B cell (primary cell): ENCODE results near the gene HIC1. TPM values are rescaled to one million over a fixed set of nuclear protein-coding genes. Genes with fewer than 3 reads are reported as not detected.

Source experiments
- ATAC-seq: fragments of 200-7000 bp; cut with Tn5 transposase; one replicate; pipeline ENCODE4 v1.10.0; 2021; ENCODE audit warnings: low read depth, mild to moderate bottlenecking, moderate number of reproducible peaks, moderate library complexity
- CTCF ChIA-PET: fragments of 350-600 bp; sonication (Branson Sonifier 250); formaldehyde crosslinking; loops from one replicate; lab custom pipeline; 2021; ENCODE audit warnings: antibody characterized with exemption, inconsistent platforms; lab: Charles Lee
- POLR2A ChIA-PET: fragments of 350-600 bp; sonication (Branson Sonifier 250); formaldehyde crosslinking; loops from one replicate; lab custom pipeline; 2021; ENCODE audit warnings: antibody characterized with exemption; lab: Charles Lee
- DNase-seq: peaks from one replicate; pipeline ENCODE4 v3.0.0; 2013
- H2AFZ ChIP-seq: 2 replicates; pipeline ENCODE4 v1.6.1; 2012; ENCODE audit warnings: mild to moderate bottlenecking, low read depth, low read length; ENCODE audit not compliant: insufficient read depth, poor library complexity, severe bottlenecking
- H3K27ac ChIP-seq, 2 donors: 1 replicate in 1 of 2; 2 replicates in 1 of 2; pipeline ENCODE4 v1.5.1; 2012 to 2013; ENCODE audit warnings: low read length in 2 of 2, mild to moderate bottlenecking in 2 of 2, moderate library complexity in 1 of 2
- H3K27me3 ChIP-seq, 4 experiments: fragments of 200-600 bp in 1 of 4; sonication (generic) in 1 of 4; replicated peaks in 1 of 4; 1 replicate in 2 of 4; 2 replicates in 2 of 4; pipeline versions ENCODE4 v1.6.1 to v1.7.0; 2013 to 2016; ENCODE audit warnings: low read length in 3 of 4, mild to moderate bottlenecking in 2 of 4, mixed read lengths in 1 of 4, moderate library complexity in 1 of 4; ENCODE audit not compliant: insufficient read depth in 4 of 4, control insufficient read depth in 3 of 4; ENCODE audit errors: control extremely low read depth in 1 of 4
- H3K36me3 ChIP-seq, 2 experiments: replicated peaks in 1 of 2; 1 replicate in 1 of 2; 2 replicates in 1 of 2; pipeline versions ENCODE4 v1.6.1 to v1.7.1; 2013; ENCODE audit warnings: low read length in 1 of 2; ENCODE audit not compliant: insufficient read depth in 2 of 2, control insufficient read depth in 1 of 2; ENCODE audit errors: control extremely low read depth in 1 of 2, extremely low read depth in 1 of 2
- H3K4me1 ChIP-seq, 2 donors: fragments of 200-600 bp in 1 of 2; sonication (generic) in 1 of 2; 1 replicate in 1 of 2; 2 replicates in 1 of 2; pipeline versions ENCODE4 v1.5.1 to v1.6.1; 2013 to 2017; ENCODE audit warnings: low read length in 2 of 2; ENCODE audit not compliant: control insufficient read depth in 2 of 2, insufficient read depth in 2 of 2
- H3K4me2 ChIP-seq: replicated peaks from 2 replicates; pipeline ENCODE3; 2012; ENCODE audit warnings: mild to moderate bottlenecking, low read depth, low read length; ENCODE audit not compliant: poor library complexity, severe bottlenecking
- H3K4me3 ChIP-seq, 5 experiments: fragments of 200-600 bp in 1 of 5; sonication (generic) in 1 of 5; 1 replicate in 3 of 5; 2 replicates in 2 of 5; pipeline versions ENCODE4 v1.5.1 to v1.7.0; 2011 to 2016; ENCODE audit warnings: low read length in 4 of 5, mild to moderate bottlenecking in 4 of 5, low read depth in 2 of 5, control low read depth in 1 of 5, moderate library complexity in 1 of 5; ENCODE audit not compliant: insufficient read depth in 1 of 5; ENCODE audit errors: control extremely low read depth in 1 of 5, extremely low read depth in 1 of 5
- H3K79me2 ChIP-seq: fragments of 200-600 bp; sonication (generic); one replicate; pipeline ENCODE4 v1.6.0; 2016; ENCODE audit warnings: low read length; ENCODE audit not compliant: control insufficient read depth, insufficient read depth
- H3K9ac ChIP-seq: fragments of 200-600 bp; sonication (generic); 2 replicates; pipeline ENCODE4 v1.6.1; 2017; ENCODE audit warnings: mild to moderate bottlenecking, low read length, moderate library complexity
- H3K9me3 ChIP-seq, 3 donors: one replicate each; pipeline versions ENCODE4 v1.6.1 to v1.7.1; 2013; ENCODE audit warnings: low read length in 2 of 3; ENCODE audit not compliant: control insufficient read depth in 2 of 3, insufficient read depth in 1 of 3; ENCODE audit errors: control extremely low read depth in 1 of 3
- H4K20me1 ChIP-seq: 2 replicates; pipeline ENCODE4 v1.6.0; 2012; ENCODE audit warnings: mild to moderate bottlenecking, low read length; ENCODE audit not compliant: insufficient read depth, control insufficient read depth, poor library complexity, severe bottlenecking
- H3K27ac Mint-ChIP-seq: one replicate; pipeline ENCODE4 v1.8.0; 2021; ENCODE audit warnings: mixed read lengths
- H3K27me3 Mint-ChIP-seq: one replicate; pipeline ENCODE4 v1.8.0; 2021; ENCODE audit warnings: mixed read lengths
- H3K4me1 Mint-ChIP-seq: one replicate; pipeline ENCODE4 v1.8.0; 2021; ENCODE audit warnings: mixed read lengths
- H3K4me3 Mint-ChIP-seq: one replicate; pipeline ENCODE4 v1.8.0; 2021; ENCODE audit warnings: mixed read lengths
- H3K9me3 Mint-ChIP-seq: one replicate; pipeline ENCODE4 v1.8.0; 2022; ENCODE audit warnings: mixed read lengths; ENCODE audit not compliant: insufficient read depth
- EZH2 ChIP-seq: IDR thresholded peaks from 2 replicates; pipeline ENCODE4 v1.6.1; 2012; ENCODE audit warnings: borderline replicate concordance, low read depth, mild to moderate bottlenecking, moderate library complexity, low read length; ENCODE audit not compliant: insufficient read depth, poor library complexity, severe bottlenecking
- WGBS: methylation state at CpG from one replicate; pipeline ENCODE4 v1.1.5; 2013; ENCODE audit warnings: missing lambda C conversion rate; ENCODE audit not compliant: insufficient coverage; 5-methylcytosine and 5-hydroxymethylcytosine counted together
- intact Hi-C: fragments of 100-400 bp; cut with micrococcal nuclease; formaldehyde crosslinking; loops from one replicate; pipeline ENCODE4 v1.10.0; 2022
- polyA plus RNA-seq: library from polyadenylated mRNA; depleted of rRNA; stranded (reverse); fragments of >200 nt; gene quantifications from 2 replicates; pipeline ENCODE4 v1.2.3, GENCODE V29; 2012
- total RNA-seq, 2 donors: library from RNA; stranded (reverse); fragments of 120-200 nt in 1 of 2; gene quantifications; 1 replicate in 1 of 2; 2 replicates in 1 of 2; pipeline versions ENCODE4 v1.2.3 to v1.2.4, GENCODE V29; 2013 to 2022
- TF ChIP-seq, protein P1 (sequence below): fragments of 200-600 bp; IDR thresholded peaks from one replicate; pipeline ENCODE4 v1.8.0; 2022; ENCODE audit warnings: antibody characterized with exemption, mild to moderate bottlenecking

HIC1 gene
- total and polyA plus RNA-seq, 2 donors (not counting 1 experiment from before 2014, with no cell fraction given), result 0.46 to 1.9 TPM

DNA sequence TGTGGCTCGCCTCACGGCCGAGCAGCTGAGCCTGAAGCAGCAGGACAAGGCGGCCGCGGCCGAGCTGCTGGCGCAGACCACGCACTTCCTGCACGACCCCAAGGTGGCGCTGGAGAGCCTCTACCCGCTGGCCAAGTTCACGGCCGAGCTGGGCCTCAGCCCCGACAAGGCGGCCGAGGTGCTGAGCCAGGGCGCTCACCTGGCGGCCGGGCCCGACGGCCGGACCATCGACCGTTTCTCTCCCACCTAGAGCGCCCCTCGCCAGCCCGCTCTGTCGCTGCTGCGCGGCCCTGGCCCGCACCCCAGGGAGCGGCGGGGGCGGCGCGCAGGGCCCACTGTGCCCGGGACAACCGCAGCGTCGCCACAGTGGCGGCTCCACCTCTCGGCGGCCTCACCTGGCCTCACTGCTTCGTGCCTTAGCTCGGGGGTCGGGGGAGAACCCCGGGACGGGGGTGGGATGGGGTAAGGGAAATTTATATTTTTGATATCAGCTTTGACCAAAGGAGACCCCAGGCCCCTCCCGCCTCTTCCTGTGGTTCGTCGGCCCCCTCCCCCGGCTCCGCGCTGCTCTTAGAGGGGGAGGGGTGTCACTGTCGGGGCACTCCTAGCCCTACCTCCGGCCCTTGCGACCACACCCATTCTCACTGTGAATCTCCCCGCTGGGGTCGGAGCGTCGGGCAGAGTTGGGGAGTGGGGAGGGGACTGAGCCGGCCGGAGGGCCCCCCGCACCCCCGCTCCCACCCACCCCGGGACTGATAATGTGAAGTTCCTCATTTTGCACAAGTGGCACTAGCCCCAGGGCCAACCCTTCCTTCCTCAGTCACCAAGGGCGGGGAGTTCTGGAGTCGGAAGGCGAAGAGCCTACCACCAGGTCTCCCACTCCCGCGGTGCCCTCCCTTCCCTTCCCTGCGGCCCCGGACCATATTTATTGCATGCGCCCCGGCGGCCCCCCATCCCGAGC is 4.0 kb downstream of the HIC1 start:
- intact Hi-C loops, result loop anchor here (1.0 to 10.0 kb wide), 4 partner anchors 28 to 223 kb away; no protein-coding TSS in a partner anchor
- H3K27ac Mint-ChIP-seq, result peak overlapping the region; percentile 73
- Histone ChIP-seq H3K4me1 (peaks cover 50 to 53% of the 10 kb centered on the region in 2 donors), H3K4me2 (peak overlapping the region; percentile 95), H3K79me2 (no peaks in the 10 kb centered on the region), H3K9me3 (peaks cover 0 to 11% (median 0%) of the 10 kb centered on the region in 3 donors), H3K27ac (no peak overlapping the region), H4K20me1 (peaks cover 30% of the 10 kb centered on the region), H3K36me3 (peaks cover 0 to 4% of the 10 kb centered on the region in 2 experiments), H3K9ac (peak overlapping the region; percentile 68), H2AFZ (peak overlapping the region; percentile 66), H3K4me3 (peak overlapping the region in 4 of 5 experiments; percentile 34 to 65 (median 52)), H3K27me3 (peaks cover 0 to 36% (median 6%) of the 10 kb centered on the region in 4 experiments)
- DNase-seq, result peak; percentile 86
- peak; percentile 37 for ATAC-seq
- ChIA-PET CTCF (interaction anchor here (0.5 to 8.1 kb wide), 34 partner anchors 9 to 1074 kb away, joined by 3 to 330 read pairs (median 4); partner anchors contain the start of gene RTN4RL1), POLR2A (interaction anchor here (0.7 to 1.3 kb wide), 2 partner anchors 30 to 186 kb away, joined by 3 to 4 read pairs; no protein-coding TSS in a partner anchor)
- H3K9me3 Mint-ChIP-seq, result no peaks in the 10 kb centered on the region
- no peaks in the 10 kb centered on the region for H3K27me3 Mint-ChIP-seq
- H3K4me1 Mint-ChIP-seq, result peaks cover 41% of the 10 kb centered on the region
- WGBS, result 2% methylated on average over 55 of the region's 78 CpGs
- peak overlapping the region; percentile 75 for H3K4me3 Mint-ChIP-seq
- no peak for TF ChIP-seq EZH2
- TF ChIP-seq, protein P1, sequence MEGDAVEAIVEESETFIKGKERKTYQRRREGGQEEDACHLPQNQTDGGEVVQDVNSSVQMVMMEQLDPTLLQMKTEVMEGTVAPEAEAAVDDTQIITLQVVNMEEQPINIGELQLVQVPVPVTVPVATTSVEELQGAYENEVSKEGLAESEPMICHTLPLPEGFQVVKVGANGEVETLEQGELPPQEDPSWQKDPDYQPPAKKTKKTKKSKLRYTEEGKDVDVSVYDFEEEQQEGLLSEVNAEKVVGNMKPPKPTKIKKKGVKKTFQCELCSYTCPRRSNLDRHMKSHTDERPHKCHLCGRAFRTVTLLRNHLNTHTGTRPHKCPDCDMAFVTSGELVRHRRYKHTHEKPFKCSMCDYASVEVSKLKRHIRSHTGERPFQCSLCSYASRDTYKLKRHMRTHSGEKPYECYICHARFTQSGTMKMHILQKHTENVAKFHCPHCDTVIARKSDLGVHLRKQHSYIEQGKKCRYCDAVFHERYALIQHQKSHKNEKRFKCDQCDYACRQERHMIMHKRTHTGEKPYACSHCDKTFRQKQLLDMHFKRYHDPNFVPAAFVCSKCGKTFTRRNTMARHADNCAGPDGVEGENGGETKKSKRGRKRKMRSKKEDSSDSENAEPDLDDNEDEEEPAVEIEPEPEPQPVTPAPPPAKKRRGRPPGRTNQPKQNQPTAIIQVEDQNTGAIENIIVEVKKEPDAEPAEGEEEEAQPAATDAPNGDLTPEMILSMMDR, result peak; percentile 79
